HepG2 (cell line): ENCODE results near the gene KLHDC7A.

ENCODE experiments used
- ELF4 ChIP-seq: sonication (generic); formaldehyde crosslinking; IDR thresholded peaks from 2 replicates; pipeline ENCODE4 v1.5.0; 2020; ENCODE audit warnings: missing genetic modification reagents, mild to moderate bottlenecking, moderate library complexity, borderline replicate concordance
- ETV6 ChIP-seq: sonication (generic); formaldehyde crosslinking; conservative IDR thresholded peaks from 2 replicates; pipeline ENCODE4 v1.4.0; 2020; ENCODE audit warnings: missing genetic modification reagents
- PHF8 ChIP-seq: sonication (generic); formaldehyde crosslinking; IDR thresholded peaks from 2 replicates; pipeline ENCODE4 v1.5.0; 2020; ENCODE audit warnings: missing genetic modification reagents
- RFX5 ChIP-seq: IDR thresholded peaks from 2 replicates; pipeline ENCODE4 v1.6.1; 2011; ENCODE audit warnings: low read depth, low read length, improper control_type of control experiment
- TAF15 ChIP-seq: fragments of 200-400 bp; formaldehyde crosslinking; IDR thresholded peaks from one replicate; pipeline ENCODE4 v1.6.1; 2018; ENCODE audit warnings: mild to moderate bottlenecking, low read depth, low read length; ENCODE audit not compliant: poor library complexity, severe bottlenecking
- ZNF768 ChIP-seq: sonication (generic); formaldehyde crosslinking; IDR thresholded peaks from 2 replicates; pipeline ENCODE4 v1.4.0; 2020; ENCODE audit warnings: missing genetic modification reagents
- TF ChIP-seq, protein P1 (sequence below): sonication (generic); formaldehyde crosslinking; IDR thresholded peaks from 2 replicates; pipeline ENCODE4 v1.4.0; 2020; ENCODE audit warnings: missing genetic modification reagents
- TF ChIP-seq, protein P2 (sequence below): sonication (generic); formaldehyde crosslinking; IDR thresholded peaks from 2 replicates; pipeline ENCODE4 v1.4.0; 2020; ENCODE audit warnings: mild to moderate bottlenecking, missing genetic modification reagents
- TF ChIP-seq, protein P3 (sequence below), 2 experiments: IDR thresholded peaks; 2 replicates each; pipeline ENCODE4 v1.6.1; 2011 to 2012; ENCODE audit warnings: low read length in 2 of 2, borderline replicate concordance in 1 of 2, low read depth in 1 of 2, mild to moderate bottlenecking in 1 of 2, moderate library complexity in 1 of 2

DNA sequence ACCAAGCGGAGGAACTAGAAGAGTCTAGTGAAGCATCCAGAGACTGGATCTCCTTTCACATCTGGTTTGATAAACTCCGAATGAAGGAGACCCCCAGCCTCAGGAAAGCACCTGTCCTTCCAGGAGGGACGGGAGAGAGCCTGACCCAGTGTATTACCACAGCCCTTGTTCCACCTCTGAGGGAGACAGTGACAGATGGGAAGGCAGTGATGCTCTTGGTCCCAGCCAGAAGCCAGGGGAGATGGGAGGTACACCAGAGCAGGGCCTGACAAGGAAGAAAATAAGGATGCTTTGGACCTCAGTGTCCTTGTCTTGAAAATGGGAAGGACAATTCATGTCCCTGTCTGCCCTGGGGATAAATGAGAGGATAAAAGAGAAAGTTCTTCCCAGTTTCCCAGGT is 3.5 kb downstream of the KLHDC7A start:
- TF ChIP-seq ETV6 (CRISPR knock-in tag) (no peak), ZNF768 (no peak), RFX5 (no peak), ELF4 (no peak), TAF15 (no peak), PHF8 (CRISPR knock-in tag) (no peak)
- TF ChIP-seq, protein P1, sequence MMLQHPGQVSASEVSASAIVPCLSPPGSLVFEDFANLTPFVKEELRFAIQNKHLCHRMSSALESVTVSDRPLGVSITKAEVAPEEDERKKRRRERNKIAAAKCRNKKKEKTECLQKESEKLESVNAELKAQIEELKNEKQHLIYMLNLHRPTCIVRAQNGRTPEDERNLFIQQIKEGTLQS: no peak
- TF ChIP-seq, protein P2, sequence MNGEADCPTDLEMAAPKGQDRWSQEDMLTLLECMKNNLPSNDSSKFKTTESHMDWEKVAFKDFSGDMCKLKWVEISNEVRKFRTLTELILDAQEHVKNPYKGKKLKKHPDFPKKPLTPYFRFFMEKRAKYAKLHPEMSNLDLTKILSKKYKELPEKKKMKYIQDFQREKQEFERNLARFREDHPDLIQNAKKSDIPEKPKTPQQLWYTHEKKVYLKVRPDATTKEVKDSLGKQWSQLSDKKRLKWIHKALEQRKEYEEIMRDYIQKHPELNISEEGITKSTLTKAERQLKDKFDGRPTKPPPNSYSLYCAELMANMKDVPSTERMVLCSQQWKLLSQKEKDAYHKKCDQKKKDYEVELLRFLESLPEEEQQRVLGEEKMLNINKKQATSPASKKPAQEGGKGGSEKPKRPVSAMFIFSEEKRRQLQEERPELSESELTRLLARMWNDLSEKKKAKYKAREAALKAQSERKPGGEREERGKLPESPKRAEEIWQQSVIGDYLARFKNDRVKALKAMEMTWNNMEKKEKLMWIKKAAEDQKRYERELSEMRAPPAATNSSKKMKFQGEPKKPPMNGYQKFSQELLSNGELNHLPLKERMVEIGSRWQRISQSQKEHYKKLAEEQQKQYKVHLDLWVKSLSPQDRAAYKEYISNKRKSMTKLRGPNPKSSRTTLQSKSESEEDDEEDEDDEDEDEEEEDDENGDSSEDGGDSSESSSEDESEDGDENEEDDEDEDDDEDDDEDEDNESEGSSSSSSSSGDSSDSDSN (CRISPR knock-in tag): no peak
- TF ChIP-seq, protein P3, sequence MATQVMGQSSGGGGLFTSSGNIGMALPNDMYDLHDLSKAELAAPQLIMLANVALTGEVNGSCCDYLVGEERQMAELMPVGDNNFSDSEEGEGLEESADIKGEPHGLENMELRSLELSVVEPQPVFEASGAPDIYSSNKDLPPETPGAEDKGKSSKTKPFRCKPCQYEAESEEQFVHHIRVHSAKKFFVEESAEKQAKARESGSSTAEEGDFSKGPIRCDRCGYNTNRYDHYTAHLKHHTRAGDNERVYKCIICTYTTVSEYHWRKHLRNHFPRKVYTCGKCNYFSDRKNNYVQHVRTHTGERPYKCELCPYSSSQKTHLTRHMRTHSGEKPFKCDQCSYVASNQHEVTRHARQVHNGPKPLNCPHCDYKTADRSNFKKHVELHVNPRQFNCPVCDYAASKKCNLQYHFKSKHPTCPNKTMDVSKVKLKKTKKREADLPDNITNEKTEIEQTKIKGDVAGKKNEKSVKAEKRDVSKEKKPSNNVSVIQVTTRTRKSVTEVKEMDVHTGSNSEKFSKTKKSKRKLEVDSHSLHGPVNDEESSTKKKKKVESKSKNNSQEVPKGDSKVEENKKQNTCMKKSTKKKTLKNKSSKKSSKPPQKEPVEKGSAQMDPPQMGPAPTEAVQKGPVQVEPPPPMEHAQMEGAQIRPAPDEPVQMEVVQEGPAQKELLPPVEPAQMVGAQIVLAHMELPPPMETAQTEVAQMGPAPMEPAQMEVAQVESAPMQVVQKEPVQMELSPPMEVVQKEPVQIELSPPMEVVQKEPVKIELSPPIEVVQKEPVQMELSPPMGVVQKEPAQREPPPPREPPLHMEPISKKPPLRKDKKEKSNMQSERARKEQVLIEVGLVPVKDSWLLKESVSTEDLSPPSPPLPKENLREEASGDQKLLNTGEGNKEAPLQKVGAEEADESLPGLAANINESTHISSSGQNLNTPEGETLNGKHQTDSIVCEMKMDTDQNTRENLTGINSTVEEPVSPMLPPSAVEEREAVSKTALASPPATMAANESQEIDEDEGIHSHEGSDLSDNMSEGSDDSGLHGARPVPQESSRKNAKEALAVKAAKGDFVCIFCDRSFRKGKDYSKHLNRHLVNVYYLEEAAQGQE (IDR thresholded peaks at IDR 0.05; ENCODE audit: borderline replicate concordance in 1 of 2, low read depth in 1 of 2, low read length in 2 of 2): no peak
